Breast epithelium (tissue), 3 donors: Measurements from ENCODE around the gene SLC17A3.

Experiments used
- CTCF ChIP-seq, 3 donors: fragments of 450-650 bp; IDR thresholded peaks; one replicate each; pipeline ENCODE4 v1.5.1; 2016 to 2017; ENCODE audit warnings: antibody characterized with exemption in 3 of 3, mild to moderate bottlenecking in 3 of 3, moderate library complexity in 3 of 3
- POLR2A ChIP-seq: fragments of 450-650 bp; IDR thresholded peaks from one replicate; pipeline ENCODE4 v1.6.1; 2016; ENCODE audit warnings: antibody characterized with exemption, mild to moderate bottlenecking, moderate library complexity

DNA sequence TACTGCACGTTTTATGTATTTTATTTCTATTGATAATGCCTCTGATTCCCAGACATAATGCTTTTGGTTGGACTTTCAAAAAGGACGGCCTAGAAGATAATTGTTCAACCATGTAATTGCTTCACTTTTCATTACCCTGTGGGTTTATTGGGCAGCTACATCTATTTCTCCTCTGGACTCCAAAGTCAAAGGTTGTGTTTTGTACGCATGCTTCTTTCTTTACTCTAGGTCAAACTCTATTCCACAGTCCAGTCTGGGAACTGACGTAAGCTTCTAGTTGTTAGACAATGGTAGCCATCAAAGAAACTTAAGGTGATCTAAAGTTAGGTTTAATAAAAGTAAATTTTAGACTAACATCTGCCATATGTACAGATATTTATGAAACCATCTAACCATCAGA, 6.6 kb upstream of the SLC17A3 start:
- TF ChIP-seq CTCF (IDR thresholded peaks at IDR 0.05) (no peak), POLR2A (no peak)
